Endothelial cell of umbilical vein (primary cell): ENCODE measurements around the gene DCAF4. TPM values are rescaled to one million over a fixed set of nuclear protein-coding genes. Genes with fewer than 3 reads are reported as not detected.

ENCODE experiments used
- BruUV-seq: library from RNA; stranded (reverse); fragments of 400-500 nt; replicated peaks from 2 replicates; lab custom pipeline; 2021; lab: Mats Ljungman, UMichigan
- CTCF ChIA-PET: fragments of 300-600, 350-600 bp; sonication (Branson Sonifier 250); formaldehyde crosslinking; loops from one replicate; lab custom pipeline; 2021; ENCODE audit warnings: antibody characterized with exemption, inconsistent platforms; lab: Charles Lee
- POLR2A ChIA-PET: fragments of 300-600, 350-600 bp; sonication (Branson Sonifier 250); formaldehyde crosslinking; loops from one replicate; lab custom pipeline; 2021; ENCODE audit warnings: antibody characterized with exemption, inconsistent platforms; lab: Charles Lee
- DNase-seq: peaks from one replicate; pipeline ENCODE4 v3.0.0-alpha.2; 2011; ENCODE audit warnings: low read depth, low spot score
- FAIRE-seq: peaks from 2 replicates; lab custom pipeline; 2011; peaks lifted over from hg19 to GRCh38; lab: Jason Lieb, UNC
- H2AFZ ChIP-seq: 2 replicates; pipeline ENCODE4 v1.6.0; 2012; ENCODE audit warnings: low read depth, low read length, control low read depth, inconsistent platforms
- H3K27ac ChIP-seq: 2 replicates; pipeline ENCODE4 v1.5.1; 2011; ENCODE audit warnings: low read depth, mild to moderate bottlenecking, control low read depth, low read length, moderate library complexity; ENCODE audit not compliant: insufficient read depth
- H3K27me3 ChIP-seq, 2 experiments: 2 replicates each; pipeline versions ENCODE4 v1.6.0 to v1.6.1; 2011; ENCODE audit warnings: low read length in 2 of 2, mixed read lengths in 1 of 2; ENCODE audit not compliant: control insufficient read depth in 2 of 2, insufficient read depth in 2 of 2
- H3K36me3 ChIP-seq, 2 experiments: 2 replicates in 1 of 2; 3 replicates in 1 of 2; pipeline ENCODE4 v1.5.1; 2011; ENCODE audit warnings: low read length in 2 of 2, mild to moderate bottlenecking in 1 of 2, moderate library complexity in 1 of 2; ENCODE audit not compliant: control insufficient read depth in 2 of 2, insufficient read depth in 2 of 2; ENCODE audit errors: extremely low read depth in 1 of 2
- H3K4me1 ChIP-seq: 3 replicates; pipeline ENCODE4 v1.5.1; 2011; ENCODE audit warnings: mild to moderate bottlenecking, low read length; ENCODE audit not compliant: control insufficient read depth, insufficient read depth; ENCODE audit errors: extremely low read depth
- H3K4me2 ChIP-seq: 2 replicates; pipeline ENCODE4 v1.6.1; 2011; ENCODE audit warnings: low read length, control low read depth, mixed read lengths; ENCODE audit not compliant: insufficient read depth
- H3K4me3 ChIP-seq, 3 experiments: fragments of 200-600 bp in 1 of 3; sonication (generic), shearing (Covaris generic) in 1 of 3; replicated peaks in 1 of 3; 2 replicates each; pipeline ENCODE4 v1.5.1; 2011 to 2016; ENCODE audit warnings: control low read depth in 3 of 3, low read length in 3 of 3, mild to moderate bottlenecking in 2 of 3, inconsistent platforms in 1 of 3, low read depth in 1 of 3, moderate library complexity in 1 of 3; ENCODE audit not compliant: insufficient read depth in 1 of 3
- H3K79me2 ChIP-seq: 2 replicates; pipeline ENCODE4 v1.6.0; 2012; ENCODE audit warnings: low read length, inconsistent platforms; ENCODE audit not compliant: control insufficient read depth, insufficient read depth
- H3K9ac ChIP-seq: replicated peaks from 2 replicates; pipeline ENCODE3; 2011; ENCODE audit warnings: low read length, control low read depth; ENCODE audit not compliant: insufficient read depth; ENCODE audit errors: extremely low read depth
- H3K9me1 ChIP-seq: replicated peaks from 3 replicates; pipeline ENCODE4 v1.6.0; 2011; ENCODE audit warnings: mild to moderate bottlenecking, low read length; ENCODE audit not compliant: control insufficient read depth, insufficient read depth; ENCODE audit errors: extremely low read depth
- H3K9me3 ChIP-seq: replicated peaks from 2 replicates; pipeline ENCODE4 v1.5.1; 2012; ENCODE audit warnings: low read length, inconsistent platforms; ENCODE audit not compliant: control insufficient read depth, insufficient read depth
- H4K20me1 ChIP-seq: replicated peaks from 2 replicates; pipeline ENCODE3; 2011; ENCODE audit warnings: mild to moderate bottlenecking, low read length; ENCODE audit not compliant: control insufficient read depth, insufficient read depth; ENCODE audit errors: extremely low read depth
- CTCF ChIP-seq, 2 donors: IDR thresholded peaks; 1 replicate in 1 of 2; 2 replicates in 1 of 2; pipeline ENCODE4 v1.5.1; 2011; ENCODE audit warnings: low read length in 2 of 2, mild to moderate bottlenecking in 2 of 2, moderate library complexity in 2 of 2, control low read depth in 1 of 2, inconsistent platforms in 1 of 2, low read depth in 1 of 2; ENCODE audit not compliant: insufficient read depth in 1 of 2; ENCODE audit errors: extremely low read depth in 1 of 2
- EZH2 ChIP-seq: IDR thresholded peaks from 2 replicates; pipeline ENCODE4 v1.6.1; 2012; ENCODE audit warnings: borderline replicate concordance, low read depth, mild to moderate bottlenecking, moderate library complexity, low read length, inconsistent platforms; ENCODE audit not compliant: severe bottlenecking
- FOS ChIP-seq: IDR thresholded peaks from 2 replicates; pipeline ENCODE4 v1.6.1; 2011; ENCODE audit warnings: mild to moderate bottlenecking, low read length, moderate library complexity, borderline replicate concordance; ENCODE audit not compliant: insufficient read depth
- GATA2 ChIP-seq: IDR thresholded peaks from 2 replicates; pipeline ENCODE4 v1.7.0; 2011; ENCODE audit warnings: low read depth, mild to moderate bottlenecking, moderate library complexity, mixed read lengths, low read length; ENCODE audit not compliant: insufficient read length, insufficient read depth
- JUN ChIP-seq: IDR thresholded peaks from 2 replicates; pipeline ENCODE4 v1.6.1; 2011; ENCODE audit warnings: borderline replicate concordance, low read depth; ENCODE audit not compliant: insufficient read length, insufficient read depth
- MAX ChIP-seq: IDR thresholded peaks from 2 replicates; pipeline ENCODE4 v1.6.1; 2011; ENCODE audit not compliant: insufficient read depth, insufficient read length
- POLR2A ChIP-seq: IDR thresholded peaks from 2 replicates; pipeline ENCODE4 v1.6.1; 2012; ENCODE audit warnings: low read depth, mild to moderate bottlenecking, control low read depth, low read length
- POLR2AphosphoS5 ChIP-seq: IDR thresholded peaks from 2 replicates; pipeline ENCODE4 v1.6.1; 2012; ENCODE audit warnings: low read depth, mild to moderate bottlenecking, control low read depth, low read length, moderate library complexity; ENCODE audit not compliant: insufficient read depth
- dilution Hi-C: fragments of 300-500 bp; cut with MboI; formaldehyde crosslinking; loops from one replicate; pipeline ENCODE4 v1.15.0; 2019; ENCODE audit warnings: low sequenced_read_pairs; ENCODE audit not compliant: extremely low pct_ligation_motif_present
- intact Hi-C: fragments of 100-400 bp; cut with micrococcal nuclease; formaldehyde crosslinking; loops from one replicate; pipeline ENCODE4 v1.10.0; 2022
- polyA plus RNA-seq, 4 experiments: library from polyadenylated mRNA; depleted of rRNA in 3 of 4; stranded (reverse) in 3 of 4; unstranded in 1 of 4; fragments of >200 nt; gene quantifications; 2 replicates each; pipeline versions ENCODE4 v1.2.1 to v1.2.3, GENCODE V29; 2011 to 2012; ENCODE audit warnings: missing spikeins in 1 of 4
- total RNA-seq: library from RNA; stranded (reverse); gene quantifications from 2 replicates; pipeline ENCODE4 v1.2.3, GENCODE V29; 2021

DCAF4 gene
- total and polyA plus RNA-seq, 2 donors (not counting 3 experiments of a cell fraction or from before 2014, with no cell fraction given) = 8.6 to 15.8 TPM

GRCh38 chr14:72980863-72981262, 54.6 kb downstream of the DCAF4 start:
- H3K9ac ChIP-seq = no peak overlapping the region
- H3K27ac ChIP-seq = no peak overlapping the region
- POLR2A ChIA-PET = no interaction called here
- no peak for FAIRE-seq
- no TSS peak for BruUV-seq
- no peaks in the 10 kb centered on the region for H3K9me1 ChIP-seq
- H3K79me2 ChIP-seq = no peaks in the 10 kb centered on the region
- TF ChIP-seq POLR2A (no peak), JUN (no peak), FOS (no peak), GATA2 (no peak), EZH2 (no peak), MAX (no peak), POLR2AphosphoS5 (no peak)
- dilution Hi-C loops = no loop called here
- peaks cover 3 to 19% of the 10 kb centered on the region in 2 experiments for H3K36me3 ChIP-seq
- CTCF ChIA-PET = no interaction called here
- H2AFZ ChIP-seq = no peak overlapping the region
- DNase-seq = no peak
- H3K4me2 ChIP-seq = no peak overlapping the region
- no peaks in the 10 kb centered on the region for H3K27me3 ChIP-seq
- H3K4me1 ChIP-seq = no peaks in the 10 kb centered on the region
- intact Hi-C loops = no loop called here
- no peaks in the 10 kb centered on the region for H3K9me3 ChIP-seq
- H3K4me3 ChIP-seq = no peak overlapping the region
- no peaks in the 10 kb centered on the region for H4K20me1 ChIP-seq

GRCh38 chr14:72982146-72982708, 56.0 kb downstream of the DCAF4 start:
- H3K27ac ChIP-seq = no peak overlapping the region
- CTCF ChIA-PET = no interaction called here
- H3K9me1 ChIP-seq = no peaks in the 10 kb centered on the region
- BruUV-seq = no TSS peak
- FAIRE-seq = no peak
- H2AFZ ChIP-seq = no peak overlapping the region
- intact Hi-C loops (no loop called here), dilution Hi-C loops (no loop called here)
- H3K9ac ChIP-seq = no peak overlapping the region
- no peaks in the 10 kb centered on the region for H3K79me2 ChIP-seq
- peaks cover 0 to 22% of the 10 kb centered on the region in 2 experiments for H3K36me3 ChIP-seq
- DNase-seq = no peak
- H4K20me1 ChIP-seq = no peaks in the 10 kb centered on the region
- H3K4me1 ChIP-seq = no peaks in the 10 kb centered on the region
- no peak overlapping the region for H3K4me2 ChIP-seq
- POLR2A ChIA-PET = no interaction called here
- no peaks in the 10 kb centered on the region for H3K9me3 ChIP-seq
- no peaks in the 10 kb centered on the region for H3K27me3 ChIP-seq
- no peak for TF ChIP-seq MAX
- TF ChIP-seq GATA2 = no peak
- no peak for TF ChIP-seq POLR2A
- TF ChIP-seq CTCF (IDR thresholded peaks at IDR 0.05; ENCODE audit: extremely low read depth in 1 of 2, insufficient read depth in 1 of 2, low read depth in 1 of 2, low read length in 2 of 2) = no peak
- H3K4me3 ChIP-seq = no peak overlapping the region
